ENCODE measurements around the gene OSBPL5.

The OSBPL5 gene

DNA sequence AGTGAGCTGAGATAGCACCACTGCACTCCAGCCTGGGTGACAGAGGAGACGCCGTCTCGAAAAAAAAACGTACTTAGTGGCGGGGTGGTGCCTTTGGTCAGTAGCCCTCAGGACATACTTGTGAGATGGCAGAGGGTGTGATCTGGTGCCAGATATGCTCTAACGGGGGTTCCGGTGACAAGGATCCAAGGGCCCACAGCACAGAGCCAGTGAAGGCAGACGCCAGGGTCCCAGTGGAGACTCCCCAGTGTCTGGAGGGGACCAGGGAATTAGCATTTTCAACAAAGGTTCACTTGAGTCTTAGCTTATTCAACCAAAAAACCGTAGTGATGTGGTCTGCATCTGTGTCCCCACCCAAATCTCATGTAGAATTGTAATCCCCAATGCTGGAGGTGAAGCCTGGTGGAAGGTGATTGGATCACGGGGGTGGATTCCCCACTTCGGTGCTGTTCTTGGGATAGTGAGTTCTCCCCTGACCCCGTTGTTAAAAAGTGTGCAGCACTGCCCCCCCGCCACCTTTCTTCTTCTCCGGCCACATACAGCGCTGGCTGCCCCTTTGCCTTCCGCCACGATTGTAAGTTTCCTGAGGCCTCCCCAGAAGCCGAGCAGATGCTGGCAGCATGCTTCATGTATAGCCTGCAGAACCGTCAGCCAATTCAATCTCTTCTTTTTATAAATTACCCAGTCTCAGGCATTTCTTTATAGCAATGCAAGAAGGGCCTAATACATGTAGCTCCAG, 26.6 kb upstream of the OSBPL5 start:
- H3K36me3 Mint-ChIP-seq (ENCODE audit: low read depth), result no peaks in the 10 kb centered on the region
- H3K27ac Mint-ChIP-seq, result no peak overlapping the region
- H3K9me3 Mint-ChIP-seq, result no peaks in the 10 kb centered on the region
- H3K4me3 Mint-ChIP-seq, result no peak overlapping the region
- no peaks in the 10 kb centered on the region for H3K27me3 Mint-ChIP-seq (ENCODE audit: low read depth)
- H3K4me1 Mint-ChIP-seq (ENCODE audit: low read depth), result no peaks in the 10 kb centered on the region

DNA sequence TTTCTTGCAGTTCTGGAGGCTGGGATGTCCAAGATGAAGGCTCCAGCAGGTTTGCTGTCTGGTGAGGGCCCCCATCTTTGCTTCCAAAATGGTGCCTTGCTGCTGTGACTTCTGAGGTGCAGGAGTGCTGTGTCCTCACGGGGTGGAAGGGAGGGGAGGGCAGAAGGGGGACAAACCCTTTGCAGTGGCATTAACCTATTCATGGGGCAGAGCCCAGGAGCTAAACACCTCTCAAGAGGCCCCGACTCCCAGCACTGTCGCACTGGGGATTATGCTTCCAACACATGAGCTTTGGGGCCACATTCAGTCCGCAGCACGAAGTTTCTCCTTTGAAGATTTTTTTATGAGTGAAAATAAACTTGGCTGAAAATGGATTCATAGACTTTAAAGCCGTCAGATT, 25.5 kb upstream of the OSBPL5 start:
- H3K36me3 Mint-ChIP-seq (ENCODE audit: low read depth), result no peaks in the 10 kb centered on the region
- no peaks in the 10 kb centered on the region for H3K4me1 Mint-ChIP-seq (ENCODE audit: low read depth)
- no peaks in the 10 kb centered on the region for H3K9me3 Mint-ChIP-seq
- no peak overlapping the region for H3K27ac Mint-ChIP-seq
- no peaks in the 10 kb centered on the region for H3K27me3 Mint-ChIP-seq (ENCODE audit: low read depth)
- no peak overlapping the region for H3K4me3 Mint-ChIP-seq

GRCh38 chr11:3189886-3190583, 24.9 kb upstream of the OSBPL5 start:
- Mint-ChIP-seq H3K27me3 (ENCODE audit: low read depth) (no peaks in the 10 kb centered on the region), H3K4me1 (ENCODE audit: low read depth) (no peaks in the 10 kb centered on the region), H3K4me3 (no peak overlapping the region), H3K27ac (no peak overlapping the region), H3K36me3 (ENCODE audit: low read depth) (no peaks in the 10 kb centered on the region), H3K9me3 (no peaks in the 10 kb centered on the region)

- no peaks in the 10 kb centered on the region for H3K9me3 Mint-ChIP-seq
- H3K27ac Mint-ChIP-seq, result no peak overlapping the region
- H3K4me1 Mint-ChIP-seq (ENCODE audit: low read depth), result no peaks in the 10 kb centered on the region
- H3K4me3 Mint-ChIP-seq, result no peak overlapping the region
- no peaks in the 10 kb centered on the region for H3K36me3 Mint-ChIP-seq (ENCODE audit: low read depth)
- no peaks in the 10 kb centered on the region for H3K27me3 Mint-ChIP-seq (ENCODE audit: low read depth)
Observed at GRCh38 chr11:3189196-3189843, 24.2 kb upstream of the OSBPL5 start.

GRCh38 chr11:3188496-3189195, 23.5 kb upstream of the OSBPL5 start:
- no peaks in the 10 kb centered on the region for H3K27me3 Mint-ChIP-seq (ENCODE audit: low read depth)

DNA sequence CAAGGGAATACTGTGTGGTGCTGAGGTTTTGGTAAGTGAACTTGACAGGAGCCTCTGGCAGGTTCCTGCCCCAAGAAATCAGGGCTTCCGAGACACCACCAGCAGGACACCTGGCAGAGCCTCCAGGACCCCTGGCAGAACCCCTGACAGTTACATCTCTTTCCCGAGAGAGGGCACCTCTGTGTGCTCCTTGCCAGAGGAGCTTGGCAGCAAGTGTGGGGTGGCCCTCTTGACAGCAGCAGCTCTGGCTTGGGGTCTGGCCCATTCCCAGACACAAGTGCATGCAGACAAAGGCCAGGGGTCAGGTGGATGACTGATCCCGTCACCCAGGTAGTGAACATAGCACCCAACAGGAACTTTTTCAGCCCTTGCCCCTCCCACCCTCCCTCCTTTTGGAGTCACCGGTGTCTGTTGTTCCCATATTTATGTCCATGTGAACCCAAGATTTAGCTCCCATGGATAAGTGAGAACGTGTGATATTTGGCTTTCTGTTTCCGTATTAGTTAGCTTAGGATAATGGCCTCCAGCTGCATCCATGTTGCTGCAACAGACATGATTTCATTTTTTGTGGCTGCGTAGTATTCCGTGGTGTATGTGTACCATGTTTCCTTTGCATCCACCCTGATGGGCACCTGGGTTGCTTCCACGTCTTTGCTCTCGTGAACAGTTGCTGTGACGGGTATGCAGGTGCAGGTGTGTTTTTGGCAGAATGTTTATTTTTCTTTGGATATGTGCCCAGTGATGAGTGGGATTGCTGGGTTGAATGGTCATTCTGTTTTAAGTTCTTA, 21.2 kb upstream of the OSBPL5 start:
- Mint-ChIP-seq H3K4me3 (no peak overlapping the region), H3K27ac (no peak overlapping the region), H3K4me1 (ENCODE audit: low read depth) (no peaks in the 10 kb centered on the region), H3K9me3 (no peaks in the 10 kb centered on the region), H3K36me3 (ENCODE audit: low read depth) (no peaks in the 10 kb centered on the region), H3K27me3 (ENCODE audit: low read depth) (no peaks in the 10 kb centered on the region)

More at GRCh38 chr11:3188496-3189195, 23.5 kb upstream of the OSBPL5 start:
- Mint-ChIP-seq H3K36me3 (ENCODE audit: low read depth) (no peaks in the 10 kb centered on the region), H3K4me3 (no peak overlapping the region), H3K4me1 (ENCODE audit: low read depth) (no peaks in the 10 kb centered on the region), H3K9me3 (no peaks in the 10 kb centered on the region), H3K27ac (no peak overlapping the region)

GRCh38 chr11:3184732-3185347, 19.7 kb upstream of the OSBPL5 start:
- no peak overlapping the region for H3K27ac Mint-ChIP-seq
- H3K4me3 Mint-ChIP-seq, result no peak overlapping the region
- H3K9me3 Mint-ChIP-seq, result no peaks in the 10 kb centered on the region
- H3K4me1 Mint-ChIP-seq (ENCODE audit: low read depth), result no peaks in the 10 kb centered on the region
- no peaks in the 10 kb centered on the region for H3K36me3 Mint-ChIP-seq (ENCODE audit: low read depth)
- no peaks in the 10 kb centered on the region for H3K27me3 Mint-ChIP-seq (ENCODE audit: low read depth)

- H3K36me3 Mint-ChIP-seq (ENCODE audit: low read depth), result no peaks in the 10 kb centered on the region
- no peaks in the 10 kb centered on the region for H3K9me3 Mint-ChIP-seq
- no peaks in the 10 kb centered on the region for H3K27me3 Mint-ChIP-seq (ENCODE audit: low read depth)
- no peak overlapping the region for H3K4me3 Mint-ChIP-seq
- H3K4me1 Mint-ChIP-seq (ENCODE audit: low read depth), result no peaks in the 10 kb centered on the region
- no peak overlapping the region for H3K27ac Mint-ChIP-seq
Observed at GRCh38 chr11:3183523-3183922, 18.4 kb upstream of the OSBPL5 start.

DNA sequence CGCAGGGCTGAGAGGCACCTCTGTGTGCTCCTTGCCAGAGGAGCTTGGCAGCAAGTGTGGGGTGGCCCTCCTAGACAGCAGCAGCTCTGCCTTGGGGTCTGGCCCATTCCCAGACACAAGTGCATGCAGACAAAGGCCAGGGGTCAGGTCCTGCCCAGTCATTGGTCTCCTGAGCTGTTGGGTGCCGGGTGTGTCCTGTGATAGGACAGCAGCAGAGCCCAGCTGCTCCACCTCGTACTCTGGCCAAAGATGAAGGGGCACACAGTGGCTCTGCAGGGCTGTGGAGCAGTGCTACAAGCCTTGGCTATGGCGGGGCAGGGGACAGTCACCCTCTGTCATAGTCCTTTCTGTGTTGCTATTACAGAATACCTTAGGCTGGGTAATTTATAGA, 17.3 kb upstream of the OSBPL5 start:
- H3K36me3 Mint-ChIP-seq (ENCODE audit: low read depth), result no peaks in the 10 kb centered on the region
- no peak overlapping the region for H3K4me3 Mint-ChIP-seq
- H3K4me1 Mint-ChIP-seq (ENCODE audit: low read depth), result no peaks in the 10 kb centered on the region
- no peak overlapping the region for H3K27ac Mint-ChIP-seq
- H3K9me3 Mint-ChIP-seq, result no peaks in the 10 kb centered on the region
- no peaks in the 10 kb centered on the region for H3K27me3 Mint-ChIP-seq (ENCODE audit: low read depth)

- peaks cover 5% of the 10 kb centered on the region for H3K9me3 Mint-ChIP-seq
- H3K27ac Mint-ChIP-seq, result no peak overlapping the region
- H3K27me3 Mint-ChIP-seq (ENCODE audit: low read depth), result no peaks in the 10 kb centered on the region
- H3K36me3 Mint-ChIP-seq (ENCODE audit: low read depth), result no peaks in the 10 kb centered on the region
- H3K4me1 Mint-ChIP-seq (ENCODE audit: low read depth), result no peaks in the 10 kb centered on the region
- H3K4me3 Mint-ChIP-seq, result no peak overlapping the region
Observed at GRCh38 chr11:3181725-3182461, 16.8 kb upstream of the OSBPL5 start.

DNA sequence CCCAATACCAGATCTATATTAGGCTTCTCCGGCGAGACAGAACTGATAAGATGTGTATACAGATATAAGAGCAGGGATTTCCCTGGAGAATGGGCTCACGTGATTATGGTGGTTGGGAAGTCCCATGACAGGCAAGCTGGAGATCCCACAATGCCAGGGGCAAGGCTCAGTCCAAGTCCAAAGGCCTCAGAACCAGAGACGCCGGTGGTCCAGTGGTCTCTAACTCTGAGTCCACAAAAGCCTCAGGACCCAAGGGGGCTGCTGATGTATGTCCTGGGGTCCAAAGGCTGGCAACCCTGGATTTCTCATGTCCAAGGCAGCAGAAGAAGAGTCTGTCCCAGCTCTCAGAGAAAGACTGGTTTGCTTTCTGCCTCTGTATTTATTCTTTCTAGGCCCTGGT, 15.8 kb upstream of the OSBPL5 start:
- Mint-ChIP-seq H3K4me3 (no peak overlapping the region), H3K36me3 (ENCODE audit: low read depth) (no peaks in the 10 kb centered on the region), H3K9me3 (peaks cover 10% of the 10 kb centered on the region), H3K27ac (no peak overlapping the region), H3K27me3 (ENCODE audit: low read depth) (no peaks in the 10 kb centered on the region), H3K4me1 (ENCODE audit: low read depth) (no peaks in the 10 kb centered on the region)

- Mint-ChIP-seq H3K36me3 (ENCODE audit: low read depth) (no peaks in the 10 kb centered on the region), H3K4me3 (no peak overlapping the region), H3K9me3 (peaks cover 17% of the 10 kb centered on the region), H3K4me1 (ENCODE audit: low read depth) (no peaks in the 10 kb centered on the region), H3K27me3 (ENCODE audit: low read depth) (no peaks in the 10 kb centered on the region), H3K27ac (no peak overlapping the region)
Observed at GRCh38 chr11:3178349-3178748, 13.2 kb upstream of the OSBPL5 start.

GRCh38 chr11:3177931-3178330, 12.8 kb upstream of the OSBPL5 start:
- Mint-ChIP-seq H3K9me3 (peaks cover 17% of the 10 kb centered on the region), H3K4me3 (no peak overlapping the region), H3K27me3 (ENCODE audit: low read depth) (no peaks in the 10 kb centered on the region), H3K27ac (no peak overlapping the region), H3K36me3 (ENCODE audit: low read depth) (no peaks in the 10 kb centered on the region), H3K4me1 (ENCODE audit: low read depth) (no peaks in the 10 kb centered on the region)

Measured in T-helper 1 cell treated with Interleukin-12 subunit alpha and Interleukin-12 subunit beta and Interleukin-4 antibody, amounts not matched to agents 30 μg/mL and 1 μg/mL, for 36 hours (primary cell).